Ovary (tissue), 9 donors: ENCODE measurements around the gene ZDHHC24. TPM values are rescaled to one million over a fixed set of nuclear protein-coding genes. Genes with fewer than 3 reads are reported as not detected.

Source experiments
- DNase-seq, 5 donors: peaks; one replicate each; pipeline ENCODE4 v3.0.0-alpha.2; 2019 to 2020
- H3K27ac ChIP-seq, 2 donors: fragments of 200-600 bp; one replicate each; pipeline versions ENCODE4 v1.5.1 to v1.8.0; 2019 to 2022
- H3K27me3 ChIP-seq: fragments of 200-600 bp; one replicate; pipeline ENCODE4 v1.8.0; 2022
- H3K36me3 ChIP-seq: fragments of 200-600 bp; sonication (generic); one replicate; pipeline ENCODE4 v1.5.1; 2019
- H3K4me1 ChIP-seq: one replicate; pipeline ENCODE4 v1.8.1; 2013; ENCODE audit warnings: mild to moderate bottlenecking, moderate library complexity; ENCODE audit not compliant: insufficient read depth
- H3K4me3 ChIP-seq: fragments of 200-600 bp; sonication (generic); one replicate; pipeline ENCODE4 v1.5.1; 2017
- H3K9me3 ChIP-seq, 2 donors: fragments of 200-600 bp in 1 of 2; sonication (generic) in 1 of 2; one replicate each; pipeline versions ENCODE4 v1.5.1 to v1.8.1; 2013 to 2019; ENCODE audit warnings: mild to moderate bottlenecking in 1 of 2, moderate library complexity in 1 of 2
- CTCF ChIP-seq, 3 donors: fragments of 450-650 bp in 2 of 3; fragments of 200-600 bp in 1 of 3; IDR thresholded peaks; one replicate each; pipeline versions ENCODE4 v1.5.1 to v1.8.0; 2016 to 2022; ENCODE audit warnings: antibody characterized with exemption in 3 of 3, mild to moderate bottlenecking in 1 of 3
- EP300 ChIP-seq: sonication (generic); formaldehyde crosslinking; IDR thresholded peaks from one replicate; pipeline ENCODE4 v1.6.1; 2017; ENCODE audit warnings: antibody characterized with exemption
- POLR2A ChIP-seq: fragments of 450-650 bp; IDR thresholded peaks from one replicate; pipeline ENCODE4 v1.6.1; 2017; ENCODE audit warnings: antibody characterized with exemption, mild to moderate bottlenecking, moderate library complexity
- WGBS, 3 donors: extraction: QIAGEN DNeasy Blood & Tissue Kit in 1 of 3; methylation state at CpG; one replicate each; pipeline versions ENCODE4 v1.1.5 to v1.1.7; 2013 to 2017; 5-methylcytosine and 5-hydroxymethylcytosine counted together
- intact Hi-C, 4 donors: fragments of 100-400 bp; cut with DNase I; formaldehyde crosslinking; loops; one replicate each; pipeline versions ENCODE4 v1.11.0 to v1.15.1; 2022 to 2023
- polyA plus RNA-seq, 2 donors: library from polyadenylated mRNA; stranded (reverse); fragments of 200-250 nt in 1 of 2; fragments of 350-450 nt in 1 of 2; fragmentation: Illumina TruSeq in 1 of 2; extraction: RNeasy Lipid Tissue Mini Kit (QIAGEN cat#74804) in 1 of 2; gene quantifications; one replicate each; pipeline ENCODE4 v1.2.3, GENCODE V29; 2013 to 2014
- total RNA-seq, 7 donors: library from RNA; depleted of rRNA in 2 of 7; stranded (reverse); fragments of >200 nt in 2 of 7; fragmentation: NEBNext Ultra II Directional in 3 of 7; extraction: Animal tissue kit (Norgen Biotek cat#: 25700) in 3 of 7; gene quantifications; one replicate each; pipeline versions ENCODE4 v1.1.0 to v1.2.4, GENCODE V29; 2016 to 2023
- donor health status: DM: no; HTN: no; CAD: no; lungs with moderate emphysema.
- donor health status: DM: no; HTN: no; CAD: no.
- donor health status: Bipolar disorder and iron deficiency.
- donor health status: DM: yes; HTN: yes; CAD: no.
- donor health status: DM: no; HTN: no; CAD: no.
- donor health status: DM: yes; HTN: yes; CAD: no.

Gene ZDHHC24
- total and polyA plus RNA-seq, 9 donors = 5.1 to 14.5 (median 8.9) TPM

DNA sequence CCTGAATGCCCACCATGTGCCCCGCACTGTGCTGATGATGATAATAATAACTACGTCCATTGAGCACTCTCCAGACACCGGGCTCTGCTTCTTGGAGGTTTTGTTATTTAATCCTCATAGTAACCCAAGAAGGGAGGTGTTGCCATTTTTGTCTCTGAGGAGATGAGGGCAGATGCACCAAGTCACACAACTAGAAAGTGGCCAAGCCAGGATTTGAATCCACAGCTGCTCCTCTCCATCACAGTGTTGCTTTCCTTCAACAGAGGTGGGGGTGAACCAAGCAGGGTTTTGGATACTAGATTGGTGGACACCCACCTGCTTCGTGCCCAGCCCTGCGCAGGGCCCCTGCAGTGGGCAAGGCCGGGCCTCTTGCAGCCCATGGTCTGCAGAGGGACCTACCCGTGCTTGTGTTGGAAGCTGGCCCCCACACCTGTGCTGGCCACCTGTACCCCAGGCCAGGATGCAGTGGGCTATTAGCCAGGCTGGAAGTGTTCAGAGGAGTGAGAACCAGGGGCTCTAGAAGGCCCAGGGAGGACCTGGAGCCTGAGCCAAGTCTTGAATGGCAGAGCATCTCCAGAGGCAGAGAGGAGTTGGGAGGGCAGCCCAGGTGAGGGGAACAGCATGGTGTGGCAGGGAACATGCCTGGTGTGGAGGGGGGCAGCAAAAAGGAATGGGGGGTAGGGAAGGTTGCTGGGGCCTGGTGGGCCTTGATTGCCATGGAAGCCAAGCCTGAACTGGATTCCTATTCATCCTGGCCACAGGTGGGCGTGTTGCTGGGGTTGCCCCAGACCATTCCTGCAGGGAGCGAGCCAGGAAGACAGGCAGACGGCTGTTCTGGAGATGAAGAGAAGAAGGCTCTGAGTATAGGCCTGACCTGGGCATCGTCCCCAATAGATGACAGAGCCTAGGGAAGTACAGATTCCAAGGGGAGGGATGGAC, 68.3 kb downstream of the ZDHHC24 start:
- no peak for TF ChIP-seq EP300
- TF ChIP-seq CTCF (IDR thresholded peaks at IDR 0.05) = no peak
- TF ChIP-seq POLR2A = no peak
- Histone ChIP-seq H3K9me3 (no peaks in the 10 kb centered on the region), H3K4me1 (peaks cover 2% of the 10 kb centered on the region), H3K27me3 (no peaks in the 10 kb centered on the region), H3K27ac (no peak overlapping the region), H3K4me3 (no peak overlapping the region), H3K36me3 (no peaks in the 10 kb centered on the region)
- DNase-seq = no peak
- intact Hi-C loops = loop anchor here in 1 of 4 donors (10.0 kb wide), 1 partner anchor 197 kb away; the partner anchor contains the start of gene RBM4B
- WGBS, 3 donors = 78 to 82% (median 80%) methylated on average over 11 of the region's 11 CpGs

DNA sequence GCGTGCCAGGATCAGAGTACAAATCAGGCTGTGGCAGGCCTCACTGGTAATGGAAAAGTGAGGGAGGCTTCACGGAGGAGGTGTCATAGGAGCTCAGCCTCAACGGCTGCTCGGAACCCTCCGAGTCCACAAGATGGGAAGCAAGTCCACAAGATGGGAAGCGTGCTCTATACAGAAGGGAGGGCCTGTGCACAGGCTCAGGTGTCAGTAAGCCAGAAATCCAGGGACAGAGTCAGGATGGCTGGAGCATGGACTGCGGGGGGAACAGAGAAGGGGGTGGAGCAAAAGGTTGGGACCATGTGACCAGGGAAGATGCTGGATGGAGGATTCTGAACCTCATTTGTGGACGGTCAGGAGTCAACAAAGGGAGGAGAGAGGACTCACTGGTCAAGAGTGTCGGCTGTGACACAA, 69.0 kb downstream of the ZDHHC24 start:
- Histone ChIP-seq H3K4me3 (no peak overlapping the region), H3K27me3 (no peaks in the 10 kb centered on the region), H3K9me3 (no peaks in the 10 kb centered on the region), H3K27ac (no peak overlapping the region), H3K36me3 (no peaks in the 10 kb centered on the region), H3K4me1 (peaks cover 2% of the 10 kb centered on the region)
- 50 to 54% (median 51%) methylated on average over 9 of the region's 9 CpGs for WGBS, 3 donors
- TF ChIP-seq EP300 = no peak
- no peak for TF ChIP-seq CTCF (IDR thresholded peaks at IDR 0.05)
- TF ChIP-seq POLR2A = no peak
- no peak for DNase-seq
- intact Hi-C loops = loop anchor here in 1 of 4 donors (10.0 kb wide), 1 partner anchor 198 kb away; the partner anchor contains the start of gene RBM4B

- WGBS, 3 donors = 55 to 68% (median 65%) methylated on average over 10 of the region's 10 CpGs
- peaks cover 2% of the 10 kb centered on the region for H3K4me1 ChIP-seq
- DNase-seq = no peak
- no peaks in the 10 kb centered on the region for H3K27me3 ChIP-seq
- no peaks in the 10 kb centered on the region for H3K9me3 ChIP-seq
- no peaks in the 10 kb centered on the region for H3K36me3 ChIP-seq
- H3K27ac ChIP-seq = no peak overlapping the region
- TF ChIP-seq CTCF (IDR thresholded peaks at IDR 0.05) = no peak
- TF ChIP-seq EP300 = no peak
- TF ChIP-seq POLR2A = no peak
- intact Hi-C loops = loop anchor here in 1 of 4 donors (10.0 kb wide), 1 partner anchor 198 kb away; the partner anchor contains the start of gene RBM4B
- H3K4me3 ChIP-seq = no peak overlapping the region
Observed at GRCh38 chr11:66476173-66476840, 69.5 kb downstream of the ZDHHC24 start.

- 88 to 92% (median 89%) methylated on average over 22 to 44 of the region's 44 CpGs for WGBS, 3 donors
- Histone ChIP-seq H3K27ac (no peak overlapping the region), H3K9me3 (no peaks in the 10 kb centered on the region), H3K27me3 (no peaks in the 10 kb centered on the region), H3K4me1 (no peaks in the 10 kb centered on the region), H3K36me3 (no peaks in the 10 kb centered on the region), H3K4me3 (no peak overlapping the region)
- no peak for TF ChIP-seq CTCF (IDR thresholded peaks at IDR 0.05)
- no peak for TF ChIP-seq POLR2A
- TF ChIP-seq EP300 = no peak
- no peak for DNase-seq
- intact Hi-C loops = loop anchor here in 1 of 4 donors (10.0 kb wide), 1 partner anchor 199 kb away; the partner anchor contains the start of gene RBM4B
Observed at GRCh38 chr11:66475349-66476172, 70.3 kb downstream of the ZDHHC24 start.
